Ishikawa (cell line): ENCODE data around the gene OXA1L.

ENCODE experiments used
- CREB1 ChIP-seq: IDR thresholded peaks from 2 replicates; pipeline ENCODE4 v1.6.1; 2012; ENCODE audit warnings: low read depth
- FOXM1 ChIP-seq: IDR thresholded peaks from 2 replicates; pipeline ENCODE4 v1.6.1; 2012; ENCODE audit warnings: low read depth, borderline replicate concordance

- TF ChIP-seq CREB1, result no peak
- TF ChIP-seq FOXM1, result no peak
These were observed 40.5 kb upstream of the OXA1L start for GRCh38 chr14:22726012-22726411.
